ENCODE measurements around the gene FOXP4.
"Not testable (repeated sequence)": the region's sequence is repeated elsewhere in the genome, so short reads cannot be mapped to it uniquely, and the experiment has no call there.

FOXP4 gene

DNA sequence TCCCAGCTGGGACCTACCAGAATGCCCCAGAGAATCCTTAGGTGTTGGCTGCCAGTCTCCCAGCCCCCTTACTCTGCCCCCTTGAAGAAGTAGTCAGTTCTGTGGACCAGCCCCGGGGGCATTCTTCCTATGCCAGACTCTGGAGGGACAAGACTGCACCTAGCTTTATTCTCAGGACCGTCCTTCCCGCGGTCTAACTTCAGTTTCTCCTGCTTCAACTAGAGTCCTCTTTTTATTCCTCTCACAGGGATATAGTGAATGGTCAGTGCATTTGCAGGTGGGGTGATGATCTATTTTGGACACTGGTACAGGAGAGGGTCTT is 56.2 kb downstream of the FOXP4 start:
- DNase-seq: no peak

DNA sequence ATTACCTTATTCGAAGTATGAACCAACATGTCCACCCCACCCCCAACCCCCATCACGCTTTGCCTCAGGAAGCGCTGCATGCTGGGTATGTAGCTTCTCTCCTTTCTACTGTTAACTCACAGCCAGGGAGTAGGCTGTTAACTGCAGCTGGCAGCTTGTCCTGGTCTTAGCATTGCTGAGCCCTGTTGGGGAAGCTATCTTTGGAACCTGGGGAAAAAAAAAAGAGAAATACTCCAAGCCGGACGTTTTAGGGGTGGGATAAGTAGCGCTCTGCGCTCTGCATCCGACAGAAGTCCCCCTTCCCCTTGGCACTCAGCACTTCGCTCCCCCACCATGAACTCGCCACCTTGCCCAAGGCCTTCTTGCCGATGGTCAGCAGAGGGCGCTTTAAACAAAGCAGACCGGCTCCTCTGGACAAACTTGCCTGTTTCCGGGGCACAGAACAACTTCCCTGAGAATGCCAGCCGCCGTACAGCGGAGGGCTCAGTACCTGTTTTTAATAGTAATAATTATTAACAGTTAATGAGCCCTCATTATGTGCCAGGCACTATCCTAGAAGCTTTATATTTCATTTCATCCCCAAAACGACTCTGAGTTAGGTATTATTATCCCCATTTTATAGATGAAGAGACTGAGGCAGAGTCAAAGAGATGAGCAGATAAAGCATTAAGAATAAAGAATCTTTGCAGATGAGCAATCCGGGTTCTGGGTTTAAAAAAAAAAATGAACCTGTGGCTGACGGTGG is 56.9 kb downstream of the FOXP4 start:
- DNase-seq: peak; percentile 69 to 75

DNA sequence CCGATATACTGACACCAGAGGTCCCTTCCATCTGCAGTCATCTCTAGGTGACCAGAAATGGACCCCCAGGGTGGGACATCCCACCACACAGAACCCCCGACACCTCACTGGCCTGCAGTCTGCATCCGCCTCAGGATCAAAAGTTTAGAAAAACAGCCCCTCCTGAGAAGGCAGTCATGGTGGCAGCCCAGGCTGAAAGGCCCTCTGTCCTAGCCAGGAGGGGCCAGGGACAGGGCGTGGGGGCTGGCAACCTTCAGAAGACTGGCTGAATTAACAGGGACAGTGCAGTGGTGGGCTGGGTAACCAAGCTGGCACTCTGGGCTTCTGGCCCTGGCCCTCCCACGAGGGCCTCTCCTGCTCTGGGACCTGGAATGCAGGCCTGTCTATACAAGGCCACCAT is 57.8 kb downstream of the FOXP4 start:
- no peak for DNase-seq

DNA sequence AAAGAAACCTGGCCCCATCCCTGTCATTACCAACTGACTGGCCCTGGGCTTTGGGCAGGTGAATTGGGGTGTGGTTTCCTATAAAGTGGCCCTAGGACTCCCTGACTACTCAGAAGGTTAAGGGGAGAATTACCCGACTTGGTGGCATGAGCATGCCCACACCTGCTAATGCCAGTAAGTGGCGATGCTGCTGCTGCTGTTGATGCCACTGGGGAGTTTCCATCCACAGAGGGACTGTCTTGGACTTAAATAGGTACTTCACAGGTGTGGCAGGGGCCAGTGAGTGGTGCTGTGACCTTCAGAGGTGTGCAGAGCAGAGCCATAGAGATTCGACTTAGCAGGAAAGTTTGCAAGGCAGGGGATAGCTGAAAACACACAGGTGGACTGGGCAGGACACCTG is 59.5 kb downstream of the FOXP4 start:
- DNase-seq: no peak

DNA sequence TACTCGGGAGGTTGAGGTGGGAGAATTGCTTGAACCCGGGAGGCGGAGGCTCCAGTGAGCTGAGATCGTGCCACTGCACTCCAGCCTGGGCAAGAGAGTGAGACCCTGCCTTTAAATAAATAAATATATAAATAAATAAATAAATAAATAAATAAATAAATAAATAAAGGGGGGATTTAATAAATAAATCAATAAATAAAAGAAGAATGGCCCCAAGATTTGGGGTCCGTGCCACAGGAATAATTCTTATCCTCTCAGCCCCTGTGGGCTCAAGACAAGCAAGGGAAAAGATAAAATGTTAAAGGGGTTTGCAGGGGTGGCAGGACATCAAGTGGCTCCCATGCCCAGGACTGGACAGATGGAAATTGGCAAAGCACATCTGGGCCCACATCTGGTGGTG is 60.9 kb downstream of the FOXP4 start:
- DNase-seq: no peak

DNA sequence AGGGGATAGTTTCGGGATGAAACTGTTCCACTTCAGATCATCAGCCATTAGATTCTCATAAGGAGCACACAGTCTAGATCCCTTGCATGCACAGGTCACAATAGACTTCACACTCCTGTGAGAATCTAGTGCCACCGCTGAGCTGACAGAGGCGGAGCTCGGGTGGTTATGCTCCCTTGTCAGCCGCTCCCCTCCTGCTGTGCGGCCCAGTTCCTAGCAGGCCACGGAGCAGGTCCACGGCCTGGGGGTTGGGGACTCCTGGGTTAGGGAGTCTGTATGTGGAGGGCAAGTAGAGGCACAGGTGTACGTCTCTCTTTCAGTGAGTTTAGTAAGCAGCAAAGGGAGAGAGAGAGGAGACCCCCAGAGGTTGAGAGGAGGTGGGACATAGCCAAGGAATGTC is 61.6 kb downstream of the FOXP4 start:
- no peak for DNase-seq

DNA sequence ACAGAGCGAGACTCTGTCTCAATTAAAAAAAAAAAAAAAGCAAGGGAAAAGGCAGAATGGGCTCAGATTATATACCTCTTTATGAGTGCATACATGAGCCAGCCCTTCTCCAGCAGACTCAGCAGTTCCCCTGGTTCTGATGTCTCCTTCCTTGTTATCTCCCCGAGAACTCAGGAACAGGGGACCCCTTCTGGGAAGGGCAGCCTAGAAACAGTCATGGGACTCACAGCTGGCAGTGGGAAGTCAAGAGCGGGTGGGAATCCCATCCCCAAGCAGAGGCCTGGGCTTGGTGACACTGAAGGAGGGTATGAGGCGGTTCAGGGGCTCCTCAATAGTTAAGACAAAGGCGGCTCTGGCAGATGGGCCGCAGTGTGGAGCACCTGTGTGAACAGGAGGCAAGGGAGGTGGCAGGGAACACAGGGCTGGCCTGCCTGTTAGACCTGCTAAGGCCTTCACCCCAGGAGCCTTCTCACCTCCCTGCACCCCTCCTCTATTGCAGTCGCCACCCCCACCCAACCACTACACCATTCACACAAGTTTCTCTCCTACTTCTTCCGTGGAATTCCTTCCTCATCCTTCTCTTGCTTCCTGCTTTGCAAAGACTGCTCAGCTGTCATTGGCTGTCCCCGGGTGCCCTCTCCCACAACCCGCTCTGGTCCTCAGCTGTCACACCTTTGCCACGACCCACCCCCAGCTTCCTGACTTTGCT is 62.4 kb downstream of the FOXP4 start:
- no peak for DNase-seq

DNA sequence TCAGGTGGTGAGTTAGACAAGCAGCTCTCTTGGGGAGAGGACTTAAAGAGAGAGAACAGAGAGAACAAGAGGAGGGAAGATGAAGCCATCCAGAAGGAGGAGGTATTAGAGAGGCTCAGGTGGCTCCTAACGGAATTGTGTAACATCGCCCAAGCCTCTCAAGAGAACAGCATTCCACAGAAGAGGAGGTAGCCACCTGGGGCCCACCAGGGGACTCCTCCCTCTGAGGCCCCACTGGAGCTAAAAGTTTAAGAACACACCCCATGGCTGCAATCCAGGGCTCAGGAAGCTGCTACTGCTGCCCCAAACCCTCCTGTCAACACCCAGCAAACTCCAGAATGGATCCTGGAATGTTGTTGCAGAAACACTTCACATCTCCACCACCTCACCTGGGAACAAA is 68.5 kb downstream of the FOXP4 start:
- DNase-seq: no peak

DNA sequence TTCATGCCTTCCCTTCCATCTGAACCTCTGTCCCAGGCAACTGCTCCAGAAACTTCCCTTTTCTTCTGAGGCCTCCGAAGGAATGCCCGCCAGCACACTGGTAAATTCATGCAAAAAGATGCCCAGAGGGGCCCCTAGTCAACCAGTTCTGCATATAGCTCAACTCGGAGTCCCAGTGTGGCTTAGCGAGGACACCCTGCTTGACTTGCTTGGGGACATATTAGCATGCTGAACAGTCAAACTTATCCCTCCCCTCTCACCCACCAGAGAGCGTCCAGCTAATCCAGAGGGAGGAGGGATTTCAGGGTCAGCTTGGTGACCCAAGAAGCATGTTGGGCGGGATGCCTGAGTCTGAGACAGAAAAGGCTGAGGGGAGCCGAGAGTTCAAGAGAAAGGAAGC is 69.1 kb downstream of the FOXP4 start:
- DNase-seq: no peak

DNA sequence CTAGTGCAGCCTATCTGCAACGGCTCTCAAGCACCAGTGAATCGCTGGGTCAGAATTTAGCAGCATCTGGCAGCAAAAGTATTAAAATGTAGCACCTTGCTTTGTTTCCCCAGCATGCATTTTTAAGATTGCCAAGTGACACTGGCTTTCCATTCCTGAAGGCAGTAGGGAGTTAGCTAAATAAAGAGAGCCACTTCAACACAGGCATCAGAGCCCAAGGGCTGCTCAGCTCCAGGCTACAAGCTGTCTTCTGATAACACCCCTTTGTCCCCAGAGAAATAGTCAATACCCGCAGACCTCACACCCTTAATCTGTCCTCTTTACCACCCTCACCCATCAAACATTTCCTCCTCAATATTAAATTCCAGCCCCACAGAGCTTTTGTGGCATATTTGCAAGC is 72.4 kb downstream of the FOXP4 start:
- DNase-seq: no peak

DNA sequence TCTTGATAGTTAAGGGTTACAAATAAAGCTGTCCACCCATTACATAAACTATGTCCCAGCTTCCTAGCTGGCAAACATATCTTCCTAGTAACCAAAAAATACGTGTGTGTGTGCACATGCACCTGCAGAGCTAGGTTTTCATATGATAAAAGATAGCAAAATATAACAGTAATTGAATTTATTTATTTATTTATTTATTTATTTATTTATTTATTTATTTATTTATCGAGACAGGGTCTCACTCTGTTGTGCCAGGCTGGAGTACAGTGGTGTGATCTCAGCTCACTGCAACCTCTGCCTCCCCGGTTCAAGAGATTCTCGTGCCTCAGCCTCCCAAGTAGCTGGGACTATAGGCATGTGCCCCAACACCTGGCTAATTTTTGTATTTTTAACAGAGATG is 73.0 kb downstream of the FOXP4 start:
- DNase-seq: not testable (repeated sequence)

DNA sequence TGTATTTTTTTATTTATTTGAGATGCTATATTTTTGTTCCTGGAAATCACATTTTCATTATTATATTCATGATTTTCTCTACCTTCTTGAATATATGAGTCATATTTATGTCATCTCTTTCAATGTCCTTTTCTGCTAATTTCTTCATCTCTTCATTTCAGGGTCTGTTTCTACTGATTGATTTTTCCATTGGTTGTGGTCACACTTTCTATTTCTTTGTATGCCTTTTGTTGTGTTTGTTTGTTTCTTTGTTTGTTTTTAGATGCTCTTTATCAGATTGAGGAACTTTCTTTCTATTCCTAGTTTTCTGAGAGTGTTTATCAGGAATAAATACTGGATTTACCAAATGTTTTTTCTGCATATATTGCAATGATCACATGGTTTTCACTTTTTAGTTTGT is 75.2 kb downstream of the FOXP4 start:
- DNase-seq: no peak

DNA sequence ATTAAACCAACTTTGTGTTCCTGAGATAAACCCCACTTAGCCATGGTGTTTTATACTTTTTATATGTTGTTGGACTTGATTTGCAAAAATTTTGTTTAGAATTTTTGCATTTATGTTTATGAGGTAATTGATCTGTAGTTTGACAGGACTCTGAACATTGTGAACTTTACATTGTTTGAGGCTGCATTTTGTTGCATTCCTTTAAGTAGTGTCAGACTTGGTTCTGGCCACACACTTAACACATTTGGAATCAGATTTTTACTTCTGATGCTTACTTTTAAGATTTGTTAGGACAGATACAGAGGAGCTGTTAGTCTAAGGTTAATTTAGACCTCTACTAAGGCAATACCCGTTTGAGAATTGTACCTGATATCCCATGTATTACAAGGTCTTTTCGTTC is 75.6 kb downstream of the FOXP4 start:
- no peak for DNase-seq

DNA sequence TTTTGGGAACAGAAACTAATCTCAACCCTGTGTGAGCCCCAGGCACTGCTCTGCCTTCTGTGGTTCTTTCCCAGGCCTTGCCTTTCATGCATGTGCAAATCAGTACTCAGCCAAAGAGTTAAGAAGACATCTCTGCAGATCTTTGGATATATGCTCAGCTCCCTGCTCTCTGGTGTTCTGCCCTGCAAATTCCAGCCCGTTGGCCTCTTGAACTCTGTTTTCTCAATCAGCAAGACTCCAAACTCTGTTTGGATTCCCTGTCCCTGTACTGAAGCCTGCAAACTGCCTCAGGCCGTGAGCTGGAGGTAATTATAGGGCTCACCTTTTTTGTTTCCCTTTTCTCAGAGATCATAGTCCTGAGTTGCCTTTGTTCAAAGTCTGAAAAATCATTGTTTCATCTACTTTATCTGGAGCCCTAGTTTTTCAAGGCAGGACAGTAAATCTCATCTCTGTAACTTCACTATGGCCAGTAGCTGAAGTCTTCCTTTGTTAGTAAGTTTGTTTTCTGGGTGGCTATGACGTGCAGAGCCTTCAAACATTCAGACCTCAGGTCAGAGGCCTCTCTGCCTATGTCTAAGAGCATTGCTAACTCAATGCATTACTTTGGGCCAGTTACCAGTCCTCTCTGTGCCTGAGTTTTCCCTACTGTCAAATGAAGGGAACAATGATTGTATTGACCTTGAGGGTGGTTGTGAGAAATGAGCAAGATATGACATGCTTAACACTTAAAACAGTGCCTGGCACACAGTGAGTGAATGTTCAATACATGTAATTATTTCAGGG is 76.2 kb downstream of the FOXP4 start:
- DNase-seq: no peak

DNA sequence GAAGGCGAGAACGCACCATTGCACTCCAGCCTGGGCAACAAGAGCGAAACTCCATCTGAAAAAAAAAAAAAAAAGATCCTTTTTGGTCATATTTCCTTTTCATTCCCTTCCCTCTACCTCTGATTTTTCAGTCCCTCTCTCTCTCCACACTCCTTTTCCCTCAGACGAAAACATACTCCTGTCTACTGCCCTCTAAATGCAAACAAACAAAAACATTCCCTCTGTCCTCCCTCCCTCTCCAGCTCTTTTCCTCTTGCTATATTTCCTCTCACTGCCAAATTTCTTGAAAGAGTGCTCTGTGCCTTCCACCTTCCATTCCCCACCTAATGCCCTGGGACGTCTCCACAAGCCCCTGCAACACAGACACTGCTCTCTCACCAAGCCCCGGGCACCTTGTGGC is 77.1 kb downstream of the FOXP4 start:
- no peak for DNase-seq

DNA sequence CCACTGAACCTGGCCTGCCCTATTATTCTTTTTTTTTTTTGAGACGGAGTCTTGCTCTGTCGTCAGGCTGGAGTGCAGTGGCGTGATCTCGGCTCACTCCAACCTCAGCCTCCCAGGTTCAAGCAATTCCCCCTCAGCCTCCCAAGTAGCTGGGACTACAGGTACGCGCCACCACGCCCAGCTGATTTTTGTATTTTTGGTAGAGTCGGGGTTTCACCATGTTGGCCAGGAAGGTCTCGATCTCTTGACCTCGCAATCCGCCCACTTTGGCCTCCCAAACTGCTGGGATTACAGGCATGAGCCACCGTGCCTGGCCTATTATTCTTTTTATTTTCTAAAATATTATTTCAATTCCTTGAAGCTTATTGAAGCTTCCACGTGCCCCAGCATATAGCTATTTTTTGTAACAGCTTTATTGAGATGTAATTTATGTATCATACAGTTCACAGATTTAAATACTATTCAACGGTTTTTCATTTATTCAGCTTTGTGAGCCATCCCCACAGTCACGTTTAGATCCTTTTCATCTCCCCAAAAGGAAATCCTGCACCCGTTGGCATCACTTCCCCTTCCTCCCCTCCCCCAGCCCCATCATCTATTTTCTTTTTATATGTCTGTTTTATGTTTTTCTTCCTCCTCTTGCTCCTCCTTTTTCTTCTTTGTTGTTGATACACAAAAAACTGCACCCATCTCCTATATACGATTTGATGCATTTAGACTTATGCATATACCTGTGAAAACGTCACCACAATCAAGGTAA is 78.6 kb downstream of the FOXP4 start:
- no peak for DNase-seq

DNA sequence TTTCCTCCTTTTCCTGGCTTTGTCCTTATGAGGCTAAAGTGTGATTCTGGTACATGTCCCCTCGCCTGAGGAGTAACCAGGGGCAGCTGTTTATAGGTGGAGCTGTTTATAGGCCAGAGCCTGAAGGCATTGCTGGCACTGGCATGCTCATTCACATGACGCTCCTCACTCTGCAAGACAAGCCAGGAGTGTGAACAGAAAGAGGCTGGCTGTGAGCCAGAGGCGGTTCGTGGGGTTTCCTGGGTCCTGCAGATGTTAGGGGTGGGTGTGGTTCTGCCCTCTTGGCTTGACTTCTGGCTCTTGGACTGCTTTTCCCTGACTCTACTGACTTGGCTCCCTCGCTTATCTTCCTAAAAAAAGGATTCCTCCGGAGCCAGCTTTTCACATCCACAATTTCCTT is 79.3 kb downstream of the FOXP4 start:
- no peak for DNase-seq

DNA sequence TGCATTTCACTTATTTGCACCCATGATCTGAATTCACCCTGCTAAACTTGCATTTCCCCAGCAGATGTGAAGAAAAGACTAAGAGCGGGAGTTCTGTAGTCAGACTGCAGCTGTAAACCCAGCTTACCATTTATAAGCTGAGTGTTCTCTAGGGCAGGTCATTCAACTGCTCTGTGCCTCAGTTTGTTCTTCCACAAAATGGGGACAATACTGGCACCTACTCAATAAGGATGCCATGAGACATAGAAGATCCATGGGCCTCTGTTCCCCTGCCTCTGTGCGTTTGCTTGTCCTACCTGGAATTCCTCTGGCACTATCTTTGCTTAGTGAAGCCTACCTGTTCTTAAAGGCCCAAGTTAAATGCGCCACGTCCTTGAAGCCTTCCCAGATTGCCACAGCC is 79.8 kb downstream of the FOXP4 start:
- DNase-seq: no peak

DNA sequence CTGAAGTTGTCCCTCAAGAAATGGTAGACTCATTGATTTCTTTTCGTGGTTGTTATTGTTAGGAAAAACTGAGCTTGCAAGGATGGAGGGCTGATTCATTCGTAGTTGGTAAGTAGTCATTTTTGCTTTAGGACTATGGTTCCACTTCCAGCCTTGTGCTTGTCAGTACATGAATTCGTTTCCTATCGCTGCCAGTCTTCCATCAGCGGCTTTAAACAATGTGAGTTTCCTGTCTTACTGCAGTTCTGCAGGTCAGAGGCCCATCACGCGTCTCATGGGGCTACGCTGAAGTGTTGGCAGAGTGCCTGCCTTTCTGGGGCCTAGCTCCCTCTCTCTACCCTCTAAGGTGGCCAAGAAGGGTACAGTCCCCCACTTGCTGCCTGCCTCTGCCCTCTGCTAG is 80.7 kb downstream of the FOXP4 start:
- no peak for DNase-seq

DNA sequence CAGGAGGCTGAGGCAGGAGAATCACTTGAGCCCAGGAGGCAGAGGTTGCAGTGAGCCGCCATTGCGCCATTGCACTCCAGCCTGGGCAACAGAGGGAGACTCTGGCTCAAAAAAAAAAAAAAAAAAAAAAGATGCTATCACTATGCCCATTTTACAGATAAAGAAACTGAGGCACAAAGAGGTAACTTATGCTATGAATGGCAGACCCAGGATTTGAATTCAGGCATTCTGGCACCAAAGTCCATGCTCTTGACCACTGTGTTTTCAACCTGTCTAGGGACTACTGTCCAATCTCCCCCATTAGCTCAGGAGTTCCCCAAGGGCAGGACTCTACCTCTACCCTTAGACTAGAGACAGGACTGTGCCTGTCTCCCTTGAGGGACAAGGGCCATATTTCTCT is 82.9 kb downstream of the FOXP4 start:
- no peak for DNase-seq

DNA sequence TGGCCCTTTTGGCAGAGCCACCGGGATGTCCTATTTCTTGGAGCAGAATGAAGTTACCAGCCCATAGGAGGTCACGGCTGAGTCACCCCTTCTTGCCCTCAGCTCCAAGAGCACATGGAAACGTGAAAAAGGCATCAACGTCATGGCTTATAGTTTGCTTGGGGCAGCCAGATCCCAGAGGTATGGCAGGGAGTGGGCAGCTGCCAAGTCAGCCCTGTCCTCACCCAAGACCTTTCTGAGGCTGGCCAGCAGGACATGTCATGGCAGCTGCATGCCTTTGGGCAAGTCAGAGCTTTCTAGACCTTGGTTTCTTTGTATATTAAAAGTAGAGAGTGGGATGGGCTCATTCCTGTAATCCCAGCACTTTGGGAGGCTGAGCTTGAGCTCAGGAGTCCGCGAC is 83.9 kb downstream of the FOXP4 start:
- DNase-seq: no peak

DNA sequence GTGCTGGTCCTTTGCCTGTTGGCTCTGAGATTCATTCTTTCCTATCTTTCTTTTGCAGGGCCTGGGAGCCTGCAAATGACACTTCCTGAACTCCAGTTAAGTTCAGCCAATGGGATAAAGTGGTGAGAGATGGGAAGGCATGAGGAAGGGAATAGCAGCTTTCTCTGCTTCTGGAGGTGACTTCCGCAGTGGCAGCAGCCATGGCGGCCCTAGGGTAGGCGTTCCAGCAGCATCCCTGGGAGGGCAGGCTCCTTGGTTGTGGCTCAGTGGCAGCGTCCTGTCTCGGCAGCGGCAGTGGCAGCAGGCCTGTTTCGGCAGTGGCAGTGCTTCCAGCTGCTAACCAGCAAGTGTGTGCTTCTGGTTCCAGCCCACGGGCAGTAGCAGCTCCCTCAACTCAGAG is 84.8 kb downstream of the FOXP4 start:
- DNase-seq: no peak

DNA sequence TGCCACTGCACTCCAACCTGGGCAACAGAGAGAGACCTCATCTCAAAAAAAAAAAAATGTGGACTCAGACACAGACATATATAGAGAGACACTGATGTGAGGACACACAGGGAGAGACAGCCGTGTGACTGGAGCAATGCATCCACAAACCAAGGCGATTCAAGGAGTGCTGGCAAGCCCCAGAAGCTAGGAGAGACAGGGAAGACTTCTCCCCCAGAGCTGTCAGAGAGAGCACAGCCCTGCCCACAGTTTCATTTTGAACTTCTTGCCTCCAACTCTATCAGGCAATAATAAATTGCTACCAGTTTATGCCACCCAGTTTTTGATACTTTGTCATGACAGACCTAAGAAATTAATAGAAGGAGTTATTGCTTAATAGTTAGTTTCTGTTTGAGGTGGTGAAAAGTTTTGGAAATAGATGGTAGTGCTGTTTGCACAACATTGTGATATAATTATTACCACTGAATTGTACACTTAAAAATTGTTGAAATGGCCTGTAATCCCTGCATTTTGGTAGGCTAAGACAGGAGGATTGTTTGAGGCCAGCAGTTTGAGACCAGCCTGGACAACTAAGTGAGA is 87.0 kb downstream of the FOXP4 start:
- DNase-seq: no peak

All from hippocampal formation (tissue), 2 donors.